GM21825 (cell line): Measurements from ENCODE around the gene GADL1.

Source experiments
- ATAC-seq: cut with Tn5 transposase; IDR thresholded peaks from one replicate; pipeline ENCODE4 v1.9.1; 2021; ENCODE audit warnings: mild to moderate bottlenecking, moderate library complexity; ENCODE audit not compliant: unreplicated experiment

The GADL1 gene

DNA sequence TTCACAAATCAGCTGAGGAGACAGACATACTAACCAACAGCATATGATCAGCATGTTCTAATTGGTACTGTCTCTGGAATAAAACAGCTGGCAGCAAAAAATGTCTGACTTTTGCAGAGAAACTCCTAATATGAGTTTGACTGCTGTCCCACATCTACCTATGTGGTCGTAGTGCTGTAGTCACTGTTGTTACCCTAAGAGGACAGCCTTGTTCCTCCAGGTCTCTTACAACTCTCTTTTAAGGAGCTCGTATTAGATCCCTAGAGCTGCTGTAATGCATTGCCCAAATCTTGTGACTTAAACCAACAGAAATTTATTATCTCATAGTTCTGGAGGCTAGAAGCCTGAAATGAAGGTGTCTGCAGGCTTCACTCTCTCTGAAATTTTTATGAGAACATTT lies 195.9 kb downstream of the GADL1 start:
- ATAC-seq: no peak

- ATAC-seq: no peak
These were observed 197.6 kb downstream of the GADL1 start for GRCh38 chr3:30696896-30697295.

- no peak for ATAC-seq
These were observed 198.1 kb downstream of the GADL1 start for GRCh38 chr3:30696403-30696819.

- no peak for ATAC-seq
These were observed 199.0 kb downstream of the GADL1 start for GRCh38 chr3:30695302-30696061.

- ATAC-seq: no peak
These were observed 199.8 kb downstream of the GADL1 start for GRCh38 chr3:30694668-30695067.

DNA sequence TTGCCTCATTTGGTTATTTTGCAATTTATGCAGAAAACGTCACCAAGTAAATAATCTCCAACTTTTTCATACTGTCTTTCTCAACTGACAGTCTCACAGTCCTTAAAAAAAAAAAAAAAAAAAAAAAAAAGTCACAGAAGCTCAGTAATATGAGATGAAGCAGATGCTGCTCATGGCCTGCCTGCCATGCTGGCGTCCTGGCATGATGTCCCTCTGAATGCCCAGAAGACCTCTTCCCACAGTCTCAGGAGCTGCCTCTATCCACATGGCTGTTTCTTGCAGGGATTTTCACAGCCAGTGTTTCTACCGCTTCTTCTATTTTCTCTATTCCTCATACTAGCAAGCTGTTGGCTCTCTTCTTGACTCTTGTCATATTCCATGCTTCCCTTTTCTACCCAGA lies 200.3 kb downstream of the GADL1 start:
- no peak for ATAC-seq

- ATAC-seq: peak; percentile 96
These were observed 200.9 kb downstream of the GADL1 start for GRCh38 chr3:30693470-30694120.

DNA sequence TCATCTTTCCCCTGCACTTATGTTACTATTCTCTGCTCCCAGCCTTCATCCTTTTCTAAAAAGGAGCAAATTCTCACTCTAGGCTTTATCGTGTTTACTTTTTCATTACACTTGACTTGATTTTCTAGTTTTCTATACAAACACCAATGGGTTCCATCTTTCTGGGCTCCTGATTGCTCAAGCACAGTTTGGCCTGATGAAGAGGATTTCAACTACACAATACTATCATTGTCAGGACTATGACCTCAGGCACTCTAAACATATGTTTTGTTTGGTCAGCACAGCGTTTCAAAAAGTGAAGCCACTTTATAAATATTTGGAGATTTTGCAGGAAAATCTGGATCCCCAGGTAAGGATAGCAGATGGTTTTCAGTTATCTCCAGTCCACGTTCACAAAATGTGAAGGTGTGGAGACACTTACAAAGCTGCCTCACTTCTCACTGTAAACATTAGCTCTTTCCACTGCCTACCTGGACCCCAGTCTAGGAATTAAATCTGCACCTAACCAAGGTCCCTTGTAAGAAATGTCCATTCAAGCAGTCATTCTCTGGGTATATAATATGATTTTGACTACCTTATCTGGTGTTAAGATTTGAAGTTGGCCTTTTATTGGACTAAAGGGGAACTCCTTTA lies 201.8 kb downstream of the GADL1 start:
- no peak for ATAC-seq

- no peak for ATAC-seq
These were observed 202.5 kb downstream of the GADL1 start for GRCh38 chr3:30691944-30692343.

GRCh38 chr3:30691249-30691880 lies 203.1 kb downstream of the GADL1 start:
- no peak for ATAC-seq

- ATAC-seq: no peak
These were observed 204.3 kb downstream of the GADL1 start for GRCh38 chr3:30690199-30690598.

GRCh38 chr3:30688776-30689641 lies 205.5 kb downstream of the GADL1 start:
- no peak for ATAC-seq

- ATAC-seq: no peak
These were observed 206.4 kb downstream of the GADL1 start for GRCh38 chr3:30687930-30688570.

GRCh38 chr3:30686799-30687198 lies 207.7 kb downstream of the GADL1 start:
- ATAC-seq: no peak

GRCh38 chr3:30686176-30686575 lies 208.3 kb downstream of the GADL1 start:
- ATAC-seq: no peak

GRCh38 chr3:30685267-30685667 lies 209.2 kb downstream of the GADL1 start:
- no peak for ATAC-seq

DNA sequence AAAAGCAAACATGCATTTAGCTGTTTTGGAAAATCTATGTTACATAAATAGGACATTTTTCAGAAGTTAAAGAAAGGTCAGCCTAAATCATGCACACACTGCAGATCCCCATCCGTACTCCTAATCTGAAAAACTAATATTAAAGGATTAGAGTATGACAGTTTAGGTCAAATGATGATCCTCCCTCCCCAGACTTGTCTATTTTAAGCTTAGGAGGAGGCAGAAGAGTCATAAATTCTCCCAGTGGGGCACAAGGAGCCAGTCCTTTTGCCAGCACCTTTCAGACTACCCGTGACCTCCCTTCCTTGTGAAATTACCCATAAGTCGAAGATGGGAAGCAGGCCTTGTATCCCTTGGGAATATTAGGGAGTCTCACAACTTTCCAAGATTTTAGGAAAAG lies 210.1 kb downstream of the GADL1 start:
- no peak for ATAC-seq

- no peak for ATAC-seq
These were observed 210.7 kb downstream of the GADL1 start for GRCh38 chr3:30683769-30684168.

- no peak for ATAC-seq
These were observed 211.9 kb downstream of the GADL1 start for GRCh38 chr3:30682434-30683155.
